ENCODE results near the gene PNKP. TPM values are rescaled to one million over a fixed set of nuclear protein-coding genes. Genes with fewer than 3 reads are reported as not detected.

Gene PNKP
- total RNA-seq, 2 donors from 2014 or later: 55.8 to 78.7 TPM

GRCh38 chr19:49847731-49848696, 19.4 kb downstream of the PNKP start:
- ATAC-seq (ENCODE audit: insufficient number of reproducible peaks, low FRiP score, low read depth) (no peak), DNase-seq (ENCODE audit: low spot score) (no peak)
- H3K4me1 ChIP-seq (ENCODE audit: control insufficient read depth in 1 of 2, low read depth in 2 of 2): peaks cover 10 to 18% of the 10 kb centered on the region in 2 donors
- H3K4me3 ChIP-seq: no peak overlapping the region
- no peak for TF ChIP-seq CTCF (IDR thresholded peaks at IDR 0.05)
- H3K36me3 ChIP-seq: no peaks in the 10 kb centered on the region
- H3K27ac ChIP-seq: no peak overlapping the region
- H3K9me3 ChIP-seq: no peaks in the 10 kb centered on the region
- H3K27me3 ChIP-seq (replicated peaks; ENCODE audit: insufficient read depth): no peaks in the 10 kb centered on the region

- no peak for DNase-seq (ENCODE audit: low spot score)
- peaks cover 2 to 5% of the 10 kb centered on the region in 2 donors for H3K4me1 ChIP-seq (ENCODE audit: control insufficient read depth in 1 of 2, low read depth in 2 of 2)
- H3K27ac ChIP-seq: no peak overlapping the region
- H3K27me3 ChIP-seq (replicated peaks; ENCODE audit: insufficient read depth): no peaks in the 10 kb centered on the region
- no peak for TF ChIP-seq CTCF (IDR thresholded peaks at IDR 0.05)
- ATAC-seq (ENCODE audit: insufficient number of reproducible peaks, low FRiP score, low read depth): no peak
- no peaks in the 10 kb centered on the region for H3K9me3 ChIP-seq
- H3K36me3 ChIP-seq: no peaks in the 10 kb centered on the region
- H3K4me3 ChIP-seq: no peak overlapping the region
These were observed 21.0 kb downstream of the PNKP start for GRCh38 chr19:49846408-49846807.

DNA sequence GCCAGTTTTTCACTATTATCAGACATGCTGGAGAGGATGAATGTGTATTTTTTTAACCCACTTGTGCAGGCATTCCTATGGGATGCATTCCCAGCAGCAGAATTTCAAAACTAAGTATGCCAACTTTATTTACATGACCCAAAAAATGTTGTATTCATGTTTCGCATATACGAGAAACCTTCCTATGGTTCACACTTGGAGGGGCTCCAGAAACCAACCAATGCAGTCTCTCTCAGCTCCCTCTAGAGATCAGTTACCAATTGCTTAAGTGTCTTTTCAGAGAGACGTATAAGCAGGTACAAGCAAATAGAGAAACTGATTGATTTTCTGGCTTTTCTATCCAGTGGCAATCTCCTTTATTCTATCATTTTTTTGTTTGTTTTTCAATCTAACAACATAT, 22.0 kb downstream of the PNKP start:
- Histone ChIP-seq H3K4me1 (ENCODE audit: control insufficient read depth in 1 of 2, low read depth in 2 of 2) (peaks cover 2 to 5% of the 10 kb centered on the region in 2 donors), H3K27me3 (replicated peaks; ENCODE audit: insufficient read depth) (no peaks in the 10 kb centered on the region), H3K9me3 (no peaks in the 10 kb centered on the region), H3K4me3 (no peak overlapping the region), H3K27ac (no peak overlapping the region), H3K36me3 (no peaks in the 10 kb centered on the region)
- DNase-seq (ENCODE audit: low spot score) (no peak), ATAC-seq (ENCODE audit: insufficient number of reproducible peaks, low FRiP score, low read depth) (no peak)
- TF ChIP-seq CTCF (IDR thresholded peaks at IDR 0.05): no peak

DNA sequence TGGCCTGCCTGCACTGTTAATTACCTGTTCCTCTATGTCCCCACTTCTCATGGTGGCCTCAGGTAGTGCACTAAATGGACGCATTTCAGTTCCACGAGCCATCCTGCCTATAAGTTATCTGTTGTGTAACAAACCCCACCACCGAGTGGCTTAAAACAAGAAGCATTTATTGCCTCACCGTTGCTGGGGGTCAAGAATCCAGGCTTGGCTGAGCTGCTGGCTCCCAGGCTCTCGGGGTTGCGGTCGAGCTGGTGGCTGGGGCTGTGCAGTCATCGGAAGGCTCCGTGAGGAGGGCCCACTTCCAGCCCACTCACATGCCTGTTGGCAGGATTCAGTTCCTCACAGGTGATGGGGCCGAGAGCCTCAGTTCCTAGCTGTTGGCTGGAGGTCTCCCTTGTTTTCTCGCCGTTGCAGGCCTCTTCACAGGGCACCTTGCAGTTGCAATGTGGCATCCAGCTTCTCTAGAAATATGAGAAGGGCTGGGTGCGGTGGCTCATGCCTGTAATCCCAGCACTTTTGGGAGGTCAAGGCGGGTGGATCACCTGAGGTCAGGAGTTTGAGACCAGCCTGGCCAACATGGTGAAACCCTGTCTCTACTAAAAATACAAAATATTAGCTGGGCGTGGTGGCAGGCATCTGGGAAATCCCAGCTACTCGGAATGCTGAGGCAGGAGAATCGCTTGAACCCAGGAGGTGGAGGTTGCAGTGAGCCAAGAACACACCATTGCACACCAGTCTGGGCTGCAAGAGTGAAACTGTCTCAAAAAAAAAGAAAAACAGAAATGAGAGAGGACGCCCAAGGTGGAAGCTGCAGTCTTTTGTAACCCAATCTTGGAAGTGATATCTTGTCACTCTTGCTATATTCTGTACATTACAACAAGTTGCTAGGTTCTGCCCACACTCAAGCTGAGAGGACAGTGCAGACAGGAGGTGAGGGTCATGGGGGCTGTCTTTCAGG, 23.0 kb downstream of the PNKP start:
- no peaks in the 10 kb centered on the region for H3K9me3 ChIP-seq
- no peak for TF ChIP-seq CTCF (IDR thresholded peaks at IDR 0.05)
- no peaks in the 10 kb centered on the region for H3K36me3 ChIP-seq
- H3K4me3 ChIP-seq: no peak overlapping the region
- H3K27me3 ChIP-seq (replicated peaks; ENCODE audit: insufficient read depth): no peaks in the 10 kb centered on the region
- H3K27ac ChIP-seq: no peak overlapping the region
- no peaks in the 10 kb centered on the region for H3K4me1 ChIP-seq (ENCODE audit: control insufficient read depth in 1 of 2, low read depth in 2 of 2)
- DNase-seq (ENCODE audit: low spot score) (no peak), ATAC-seq (ENCODE audit: insufficient number of reproducible peaks, low FRiP score, low read depth) (no peak)

DNA sequence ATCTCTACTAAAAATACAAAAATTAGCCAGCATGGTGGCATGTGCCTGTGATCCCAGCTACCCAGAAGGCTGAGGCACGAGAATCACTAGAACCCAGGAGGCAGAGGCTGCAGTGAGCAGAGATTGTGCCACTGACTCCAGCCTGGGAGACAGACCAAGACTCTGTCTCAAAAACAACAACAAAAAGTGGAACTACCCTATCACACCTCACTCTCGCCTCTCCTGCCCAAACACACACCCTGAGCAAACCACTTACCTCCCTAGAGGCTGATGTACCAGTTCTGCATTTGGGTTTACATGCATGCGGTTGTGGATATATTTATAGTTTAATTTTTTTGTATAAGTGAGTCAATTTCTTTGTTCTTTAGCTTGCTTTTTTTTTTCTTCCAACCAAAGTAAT, 24.1 kb downstream of the PNKP start:
- no peak for TF ChIP-seq CTCF (IDR thresholded peaks at IDR 0.05)
- ATAC-seq (ENCODE audit: insufficient number of reproducible peaks, low FRiP score, low read depth): no peak
- Histone ChIP-seq H3K27me3 (replicated peaks; ENCODE audit: insufficient read depth) (no peaks in the 10 kb centered on the region), H3K36me3 (peaks cover 10% of the 10 kb centered on the region), H3K4me1 (ENCODE audit: control insufficient read depth in 1 of 2, low read depth in 2 of 2) (no peaks in the 10 kb centered on the region), H3K9me3 (no peaks in the 10 kb centered on the region), H3K27ac (no peak overlapping the region), H3K4me3 (no peak overlapping the region)
- DNase-seq (ENCODE audit: low spot score): no peak
